ENCODE data around the gene CCDC85B.
A peak's percentile ranks its signal among the peaks of the same experiment; 100 is the strongest.

The CCDC85B gene

GRCh38 chr11:65866509-65867283 lies 23.8 kb upstream of the CCDC85B start:
- in situ Hi-C loops (cut with HindIII; ENCODE audit: low pct_ligation_motif_present, low pct_unique_long_range_greater_than_20kb, low sequenced_read_pairs), result no loop called here
- DNase-seq, result no peak

- no peak for DNase-seq
Measured at GRCh38 chr11:65867284-65868071, 23.0 kb upstream of the CCDC85B start.

GRCh38 chr11:65868076-65868667 lies 22.3 kb upstream of the CCDC85B start:
- in situ Hi-C loops (cut with HindIII; ENCODE audit: low pct_ligation_motif_present, low pct_unique_long_range_greater_than_20kb, low sequenced_read_pairs), result no loop called here
- no peak for DNase-seq

More at GRCh38 chr11:65867284-65868071, 23.0 kb upstream of the CCDC85B start:
- in situ Hi-C loops (cut with HindIII; ENCODE audit: low pct_ligation_motif_present, low pct_unique_long_range_greater_than_20kb, low sequenced_read_pairs), result no loop called here

GRCh38 chr11:65868907-65869306 lies 21.6 kb upstream of the CCDC85B start:
- no peak for DNase-seq
- in situ Hi-C loops (cut with HindIII; ENCODE audit: low pct_ligation_motif_present, low pct_unique_long_range_greater_than_20kb, low sequenced_read_pairs), result no loop called here

- no peak for DNase-seq
- in situ Hi-C loops (cut with HindIII; ENCODE audit: low pct_ligation_motif_present, low pct_unique_long_range_greater_than_20kb, low sequenced_read_pairs), result no loop called here
Measured at GRCh38 chr11:65869643-65870306, 20.7 kb upstream of the CCDC85B start.

- in situ Hi-C loops (cut with HindIII; ENCODE audit: low pct_ligation_motif_present, low pct_unique_long_range_greater_than_20kb, low sequenced_read_pairs), result no loop called here
- DNase-seq, result no peak
Measured at GRCh38 chr11:65870307-65870658, 20.2 kb upstream of the CCDC85B start.

- in situ Hi-C loops (cut with HindIII; ENCODE audit: low pct_ligation_motif_present, low pct_unique_long_range_greater_than_20kb, low sequenced_read_pairs), result no loop called here
- DNase-seq, result no peak
Measured at GRCh38 chr11:65870706-65871681, 19.5 kb upstream of the CCDC85B start.

- DNase-seq, result peak; percentile 40
- in situ Hi-C loops (cut with HindIII; ENCODE audit: low pct_ligation_motif_present, low pct_unique_long_range_greater_than_20kb, low sequenced_read_pairs), result no loop called here
Measured at GRCh38 chr11:65871811-65872548, 18.5 kb upstream of the CCDC85B start.

GRCh38 chr11:65872586-65873317 lies 17.7 kb upstream of the CCDC85B start, which contains the start of gene EFEMP2:
TSS of gene EFEMP2 (minus strand) at chr11:65872800. CDS start at chr11:65872354, 446 bp downstream.
- DNase-seq, result peak; percentile 47
- in situ Hi-C loops (cut with HindIII; ENCODE audit: low pct_ligation_motif_present, low pct_unique_long_range_greater_than_20kb, low sequenced_read_pairs), result no loop called here

GRCh38 chr11:65873318-65874156 lies 16.9 kb upstream of the CCDC85B start:
- peak; percentile 87 for DNase-seq

GRCh38 chr11:65879617-65880016 lies 10.9 kb upstream of the CCDC85B start, which contains the start of gene CTSW:
TSS of gene CTSW (plus strand) at chr11:65879837. CDS start at chr11:65879855, 18 bp downstream.
- in situ Hi-C loops (cut with HindIII; ENCODE audit: low pct_ligation_motif_present, low pct_unique_long_range_greater_than_20kb, low sequenced_read_pairs), result no loop called here
- no peak for DNase-seq

More at GRCh38 chr11:65873318-65874156, 16.9 kb upstream of the CCDC85B start:
- in situ Hi-C loops (cut with HindIII; ENCODE audit: low pct_ligation_motif_present, low pct_unique_long_range_greater_than_20kb, low sequenced_read_pairs), result no loop called here

- in situ Hi-C loops (cut with HindIII; ENCODE audit: low pct_ligation_motif_present, low pct_unique_long_range_greater_than_20kb, low sequenced_read_pairs), result no loop called here
Measured at GRCh38 chr11:65880027-65880426, 10.4 kb upstream of the CCDC85B start.

GRCh38 chr11:65880844-65881421 lies 9.5 kb upstream of the CCDC85B start:
- no peak for DNase-seq
- in situ Hi-C loops (cut with HindIII; ENCODE audit: low pct_ligation_motif_present, low pct_unique_long_range_greater_than_20kb, low sequenced_read_pairs), result no loop called here

More at GRCh38 chr11:65880027-65880426, 10.4 kb upstream of the CCDC85B start:
- DNase-seq, result no peak

GRCh38 chr11:65882120-65883057 lies 8.1 kb upstream of the CCDC85B start:
- in situ Hi-C loops (cut with HindIII; ENCODE audit: low pct_ligation_motif_present, low pct_unique_long_range_greater_than_20kb, low sequenced_read_pairs), result no loop called here
- DNase-seq, result no peak

All from ACHN (cell line).